HPDE6-E6E7 (cell line): ENCODE data around the gene PER1.

ENCODE experiments used
- DNase-seq: peaks from one replicate; pipeline ENCODE4 v3.0.0; 2011; ENCODE audit warnings: missing footprints; ENCODE audit errors: extremely low spot score

Gene PER1

GRCh38 chr17:8153031-8153451 is 837 bp upstream of the PER1 start:
- DNase-seq: no peak

- DNase-seq: no peak
These were observed 528 bp downstream of the PER1 start for GRCh38 chr17:8151641-8152111.

GRCh38 chr17:8151120-8151640 is 1.0 kb downstream of the PER1 start:
- DNase-seq: no peak

GRCh38 chr17:8150194-8151119 is 1.7 kb downstream of the PER1 start:
- DNase-seq: no peak

- DNase-seq: no peak
These were observed 2.6 kb downstream of the PER1 start for GRCh38 chr17:8149419-8150193.

GRCh38 chr17:8148560-8148959 is 3.6 kb downstream of the PER1 start:
- DNase-seq: no peak

GRCh38 chr17:8147805-8148404 is 4.3 kb downstream of the PER1 start:
- DNase-seq: no peak

GRCh38 chr17:8147141-8147804 is 4.9 kb downstream of the PER1 start:
- no peak for DNase-seq

- no peak for DNase-seq
These were observed 5.6 kb downstream of the PER1 start for GRCh38 chr17:8146381-8147140.

- DNase-seq: no peak
These were observed 6.4 kb downstream of the PER1 start for GRCh38 chr17:8145811-8146210.

- no peak for DNase-seq
These were observed 7.6 kb downstream of the PER1 start for GRCh38 chr17:8144401-8145231.

- DNase-seq: no peak
These were observed 8.4 kb downstream of the PER1 start for GRCh38 chr17:8143581-8144400.

- DNase-seq: no peak
These were observed 9.2 kb downstream of the PER1 start for GRCh38 chr17:8142887-8143580.

- DNase-seq: no peak
These were observed 9.9 kb downstream of the PER1 start for GRCh38 chr17:8142158-8142886.

- DNase-seq: no peak
These were observed 10.5 kb downstream of the PER1 start for GRCh38 chr17:8141741-8142140.

GRCh38 chr17:8141045-8141444 is 11.2 kb downstream of the PER1 start:
- no peak for DNase-seq
